CD14-positive monocyte (primary cell): ENCODE measurements around the gene OR2M7. TPM values are rescaled to one million over a fixed set of nuclear protein-coding genes. Genes with fewer than 3 reads are reported as not detected.

Source experiments
- DNase-seq, 3 donors: peaks; one replicate each; pipeline ENCODE4 v3.0.0-alpha.2; 2011 to 2022
- H2AFZ ChIP-seq: 2 replicates; pipeline ENCODE4 v1.6.0; 2012; ENCODE audit warnings: mild to moderate bottlenecking, low read depth, low read length, inconsistent platforms; ENCODE audit not compliant: insufficient read depth, poor library complexity, severe bottlenecking
- H3K27ac ChIP-seq, 2 donors: 1 replicate in 1 of 2; 2 replicates in 1 of 2; pipeline ENCODE4 v1.5.1; 2012 to 2013; ENCODE audit warnings: low read length in 2 of 2, control low read depth in 1 of 2, inconsistent platforms in 1 of 2, low read depth in 1 of 2, mild to moderate bottlenecking in 1 of 2
- H3K27me3 ChIP-seq, 2 donors: one replicate each; pipeline versions ENCODE4 v1.6.0 to v1.6.1; 2011 to 2013; ENCODE audit warnings: low read length in 2 of 2; ENCODE audit not compliant: control insufficient read depth in 2 of 2, insufficient read depth in 2 of 2
- H3K36me3 ChIP-seq, 2 donors: replicated peaks in 1 of 2; 1 replicate in 1 of 2; 2 replicates in 1 of 2; pipeline versions ENCODE4 v1.5.1 to v1.6.1; 2012 to 2013; ENCODE audit warnings: low read length in 2 of 2, control low read depth in 1 of 2, inconsistent platforms in 1 of 2, mild to moderate bottlenecking in 1 of 2; ENCODE audit not compliant: insufficient read depth in 2 of 2, control insufficient read depth in 1 of 2
- H3K4me1 ChIP-seq, 2 donors: 1 replicate in 1 of 2; 2 replicates in 1 of 2; pipeline versions ENCODE4 v1.5.1 to v1.6.1; 2012 to 2013; ENCODE audit warnings: low read length in 2 of 2, control low read depth in 1 of 2, inconsistent platforms in 1 of 2, mild to moderate bottlenecking in 1 of 2, moderate library complexity in 1 of 2; ENCODE audit not compliant: insufficient read depth in 2 of 2, control insufficient read depth in 1 of 2
- H3K4me2 ChIP-seq: replicated peaks from 2 replicates; pipeline ENCODE3; 2012; ENCODE audit warnings: low read length, moderate library complexity, mild to moderate bottlenecking; ENCODE audit not compliant: poor library complexity, severe bottlenecking; ENCODE audit errors: extremely low read depth
- H3K4me3 ChIP-seq, 3 experiments: fragments of 200-600 bp in 1 of 3; sonication (generic) in 1 of 3; replicated peaks in 1 of 3; 1 replicate in 2 of 3; 2 replicates in 1 of 3; pipeline ENCODE4 v1.5.1; 2011 to 2013; ENCODE audit warnings: low read length in 3 of 3, mild to moderate bottlenecking in 3 of 3, control low read depth in 2 of 3, low read depth in 2 of 3, inconsistent platforms in 1 of 3, moderate library complexity in 1 of 3
- H3K79me2 ChIP-seq: 2 replicates; pipeline ENCODE4 v1.6.0; 2012; ENCODE audit warnings: mild to moderate bottlenecking, control low read depth, inconsistent platforms, low read length, moderate library complexity; ENCODE audit not compliant: insufficient read depth
- H3K9ac ChIP-seq: 2 replicates; pipeline ENCODE4 v1.6.0; 2017; ENCODE audit warnings: low read length, mild to moderate bottlenecking; ENCODE audit not compliant: insufficient read depth, poor library complexity, severe bottlenecking
- H3K9me3 ChIP-seq, 2 donors: replicated peaks in 1 of 2; 1 replicate in 1 of 2; 2 replicates in 1 of 2; pipeline versions ENCODE4 v1.5.1 to v1.6.1; 2012 to 2013; ENCODE audit warnings: low read length in 2 of 2, control low read depth in 1 of 2; ENCODE audit not compliant: control insufficient read depth in 1 of 2, insufficient read depth in 1 of 2
- H4K20me1 ChIP-seq: 2 replicates; pipeline ENCODE4 v1.6.0; 2012; ENCODE audit warnings: mild to moderate bottlenecking, low read length, control low read depth, moderate library complexity; ENCODE audit not compliant: insufficient read depth
- H3K27ac Mint-ChIP-seq, 7 donors: one replicate each; pipeline ENCODE4 v1.8.0; 2020; ENCODE audit warnings: mild to moderate bottlenecking in 7 of 7, mixed read lengths in 7 of 7, moderate library complexity in 6 of 7, inconsistent platforms in 2 of 7
- H3K27me3 Mint-ChIP-seq, 3 donors: one replicate each; pipeline ENCODE4 v1.8.0; 2021 to 2022; ENCODE audit warnings: low read depth in 3 of 3, mild to moderate bottlenecking in 3 of 3, mixed read lengths in 3 of 3, moderate library complexity in 3 of 3, inconsistent platforms in 1 of 3
- H3K36me3 Mint-ChIP-seq, 2 donors: one replicate each; pipeline ENCODE4 v1.8.0; 2020; ENCODE audit warnings: mixed read lengths in 2 of 2, inconsistent platforms in 1 of 2, mild to moderate bottlenecking in 1 of 2
- H3K4me1 Mint-ChIP-seq: one replicate; pipeline ENCODE4 v1.8.0; 2020; ENCODE audit warnings: mild to moderate bottlenecking, mixed read lengths
- H3K4me3 Mint-ChIP-seq, 2 donors: one replicate each; pipeline ENCODE4 v1.8.0; 2020; ENCODE audit warnings: mild to moderate bottlenecking in 2 of 2, mixed read lengths in 2 of 2, moderate library complexity in 1 of 2
- H3K9me3 Mint-ChIP-seq, 7 donors: one replicate each; pipeline ENCODE4 v1.8.0; 2020 to 2022; ENCODE audit warnings: mixed read lengths in 7 of 7, mild to moderate bottlenecking in 6 of 7, moderate library complexity in 6 of 7, inconsistent platforms in 2 of 7
- WGBS: methylation state at CpG from one replicate; pipeline ENCODE4 v1.1.5; 2013; ENCODE audit warnings: missing lambda C conversion rate; ENCODE audit not compliant: insufficient coverage; 5-methylcytosine and 5-hydroxymethylcytosine counted together
- intact Hi-C, 2 donors: fragments of 100-400 bp; cut with micrococcal nuclease; formaldehyde crosslinking; loops; one replicate each; pipeline versions ENCODE4 v1.15.0 to v1.15.1; 2023
- polyA plus RNA-seq, 3 donors: library from polyadenylated mRNA; depleted of rRNA in 1 of 3; unstranded in 2 of 3; stranded (reverse) in 1 of 3; fragments of 300-500 nt in 2 of 3; fragments of >200 nt in 1 of 3; fragmentation: Illumina TruSeq in 2 of 3; gene quantifications; 1 replicate in 2 of 3; 2 replicates in 1 of 3; pipeline ENCODE4 v1.2.3, GENCODE V29; 2012 to 2021
- TF ChIP-seq, protein P1 (sequence below): fragments of 200-600 bp; IDR thresholded peaks from one replicate; pipeline ENCODE4 v1.8.0; 2022; ENCODE audit warnings: antibody characterized with exemption, mild to moderate bottlenecking

The OR2M7 gene
- polyA plus RNA-seq, 3 donors, result not detected

DNA sequence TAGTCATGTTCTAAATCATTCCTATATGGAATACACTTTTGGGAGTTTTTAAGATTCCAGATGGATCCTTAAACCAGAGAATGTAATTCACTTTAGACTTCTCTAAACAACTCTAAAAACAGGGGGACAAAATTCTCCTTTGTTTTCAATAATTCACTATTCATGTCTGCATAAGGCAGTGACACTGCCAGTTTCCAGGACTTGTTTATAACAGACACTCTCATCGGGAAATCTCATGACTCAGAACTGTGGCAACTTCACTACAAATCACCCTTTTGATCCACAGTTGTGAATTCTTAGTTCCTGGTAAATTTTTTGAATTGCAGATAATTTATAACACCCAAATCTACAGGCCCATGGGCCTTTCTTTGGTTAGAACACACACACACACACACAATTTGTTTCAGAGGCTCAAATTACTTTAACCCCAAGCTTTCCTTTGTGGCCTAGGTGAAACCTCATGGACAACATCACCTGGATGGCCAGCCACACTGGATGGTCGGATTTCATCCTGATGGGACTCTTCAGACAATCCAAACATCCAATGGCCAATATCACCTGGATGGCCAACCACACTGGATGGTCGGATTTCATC lies 36.9 kb upstream of the OR2M7 start, which contains the start of gene OR2T4:
TSS of gene OR2T4 (plus strand) at position 545 of the 595 bp plus-strand sequence. CDS start at position 545, 0 bp downstream.
- Mint-ChIP-seq H3K9me3 (peaks cover 0 to 8% (median 0%) of the 10 kb centered on the region in 7 donors), H3K4me3 (no peak within 1 kb of the TSS), H3K36me3 (no peaks in the 10 kb centered on the region), H3K27ac (no peak within 1 kb of the TSS), H3K4me1 (no peaks in the 10 kb centered on the region), H3K27me3 (peaks cover 0 to 1% (median 0%) of the 10 kb centered on the region in 3 donors)
- intact Hi-C loops, result no loop called here
- no peak within 1 kb of the TSS for H3K4me3 ChIP-seq
- H4K20me1 ChIP-seq, result no peaks in the 10 kb centered on the region
- H3K4me1 ChIP-seq, result no peaks in the 10 kb centered on the region
- TF ChIP-seq, protein P1, sequence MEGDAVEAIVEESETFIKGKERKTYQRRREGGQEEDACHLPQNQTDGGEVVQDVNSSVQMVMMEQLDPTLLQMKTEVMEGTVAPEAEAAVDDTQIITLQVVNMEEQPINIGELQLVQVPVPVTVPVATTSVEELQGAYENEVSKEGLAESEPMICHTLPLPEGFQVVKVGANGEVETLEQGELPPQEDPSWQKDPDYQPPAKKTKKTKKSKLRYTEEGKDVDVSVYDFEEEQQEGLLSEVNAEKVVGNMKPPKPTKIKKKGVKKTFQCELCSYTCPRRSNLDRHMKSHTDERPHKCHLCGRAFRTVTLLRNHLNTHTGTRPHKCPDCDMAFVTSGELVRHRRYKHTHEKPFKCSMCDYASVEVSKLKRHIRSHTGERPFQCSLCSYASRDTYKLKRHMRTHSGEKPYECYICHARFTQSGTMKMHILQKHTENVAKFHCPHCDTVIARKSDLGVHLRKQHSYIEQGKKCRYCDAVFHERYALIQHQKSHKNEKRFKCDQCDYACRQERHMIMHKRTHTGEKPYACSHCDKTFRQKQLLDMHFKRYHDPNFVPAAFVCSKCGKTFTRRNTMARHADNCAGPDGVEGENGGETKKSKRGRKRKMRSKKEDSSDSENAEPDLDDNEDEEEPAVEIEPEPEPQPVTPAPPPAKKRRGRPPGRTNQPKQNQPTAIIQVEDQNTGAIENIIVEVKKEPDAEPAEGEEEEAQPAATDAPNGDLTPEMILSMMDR, result no peak
- no CpG with 5 or more reads among the region's 3 CpGs for WGBS
- H3K9me3 ChIP-seq, result no peaks in the 10 kb centered on the region
- H3K79me2 ChIP-seq, result no peaks in the 10 kb centered on the region
- H3K36me3 ChIP-seq, result no peaks in the 10 kb centered on the region
- no peak within 1 kb of the TSS for H3K27ac ChIP-seq
- no peak within 1 kb of the TSS for H2AFZ ChIP-seq
- DNase-seq, result no peak
- no peaks in the 10 kb centered on the region for H3K27me3 ChIP-seq
- H3K4me2 ChIP-seq, result no peak within 1 kb of the TSS
- H3K9ac ChIP-seq, result no peak within 1 kb of the TSS

DNA sequence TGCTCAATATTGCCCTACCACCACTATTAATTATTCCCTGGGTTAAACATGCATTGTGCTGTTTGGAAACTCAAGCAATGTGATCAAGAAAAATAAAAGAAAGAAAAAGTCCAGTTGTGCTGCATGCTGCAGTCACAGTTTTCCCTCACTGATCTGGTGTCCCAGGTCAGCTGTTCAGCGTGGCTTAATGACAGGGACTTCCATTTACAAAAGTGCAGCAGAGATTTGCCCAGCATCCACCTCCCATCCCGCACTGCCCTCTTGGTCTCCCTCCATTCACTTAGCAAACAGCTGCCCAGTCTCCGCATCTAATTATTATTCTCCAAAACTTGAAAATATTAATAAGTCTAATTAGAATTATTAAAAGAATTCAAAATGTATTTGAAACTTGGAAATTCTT lies 35.0 kb upstream of the OR2M7 start:
- Mint-ChIP-seq H3K9me3 (peaks cover 0 to 8% (median 0%) of the 10 kb centered on the region in 7 donors), H3K27me3 (peaks cover 0 to 1% (median 0%) of the 10 kb centered on the region in 3 donors), H3K27ac (no peak overlapping the region), H3K4me1 (no peaks in the 10 kb centered on the region), H3K36me3 (no peaks in the 10 kb centered on the region), H3K4me3 (no peak overlapping the region)
- no peak for DNase-seq
- TF ChIP-seq, protein P1, result no peak
- H3K4me1 ChIP-seq, result no peaks in the 10 kb centered on the region
- no peaks in the 10 kb centered on the region for H3K79me2 ChIP-seq
- no peaks in the 10 kb centered on the region for H4K20me1 ChIP-seq
- H2AFZ ChIP-seq, result no peak overlapping the region
- no peaks in the 10 kb centered on the region for H3K36me3 ChIP-seq
- 0% methylated on average over 1 of the region's 3 CpGs for WGBS
- no peak overlapping the region for H3K27ac ChIP-seq
- no peak overlapping the region for H3K9ac ChIP-seq
- intact Hi-C loops, result no loop called here
- no peak overlapping the region for H3K4me3 ChIP-seq
- no peaks in the 10 kb centered on the region for H3K9me3 ChIP-seq
- H3K4me2 ChIP-seq, result no peak overlapping the region
- no peaks in the 10 kb centered on the region for H3K27me3 ChIP-seq
